DND-41 (cell line): Measurements from ENCODE around the gene SLC35F3.

Experiments
- ATAC-seq: fragments of 200-7000 bp; cut with Tn5 transposase; 3 replicates; pipeline ENCODE4 v1.9.1; 2021; ENCODE audit warnings: low read depth; ENCODE audit not compliant: insufficient read depth
- DNase-seq: peaks from one replicate; pipeline ENCODE4 v3.0.0-alpha.2; 2020
- H2AFZ ChIP-seq: 2 replicates; pipeline ENCODE4 v1.6.0; 2012; ENCODE audit warnings: low read depth, low read length
- H3K27ac ChIP-seq: 2 replicates; pipeline ENCODE4 v1.5.1; 2012; ENCODE audit warnings: low read length, inconsistent platforms
- H3K27me3 ChIP-seq: fragments of 200-600 bp; sonication (generic); 2 replicates; pipeline ENCODE4 v1.6.0; 2012; ENCODE audit warnings: low read length, mild to moderate bottlenecking, inconsistent platforms; ENCODE audit not compliant: insufficient read depth, poor library complexity
- H3K36me3 ChIP-seq: 2 replicates; pipeline ENCODE4 v1.5.1; 2012; ENCODE audit warnings: low read length, inconsistent platforms; ENCODE audit not compliant: insufficient read depth
- H3K4me1 ChIP-seq: 2 replicates; pipeline ENCODE4 v1.5.1; 2012; ENCODE audit warnings: mild to moderate bottlenecking, low read length; ENCODE audit not compliant: insufficient read depth
- H3K4me2 ChIP-seq: 2 replicates; pipeline ENCODE4 v1.6.0; 2012; ENCODE audit warnings: mild to moderate bottlenecking, moderate library complexity, low read length, inconsistent platforms; ENCODE audit not compliant: insufficient read depth
- H3K4me3 ChIP-seq, 2 experiments: fragments of 200-600 bp in 1 of 2; shearing (Covaris generic) in 1 of 2; 2 replicates each; pipeline ENCODE4 v1.5.1; 2012 to 2016; ENCODE audit warnings: inconsistent platforms in 2 of 2, low read length in 2 of 2, mild to moderate bottlenecking in 2 of 2, low read depth in 1 of 2, moderate library complexity in 1 of 2
- H3K79me2 ChIP-seq: 2 replicates; pipeline ENCODE4 v1.6.0; 2012; ENCODE audit warnings: low read length, inconsistent platforms; ENCODE audit not compliant: insufficient read depth
- H3K9ac ChIP-seq: 2 replicates; pipeline ENCODE4 v1.6.0; 2012; ENCODE audit warnings: low read depth, mild to moderate bottlenecking, inconsistent platforms, low read length, moderate library complexity
- H3K9me3 ChIP-seq: 2 replicates; pipeline ENCODE4 v1.5.1; 2012; ENCODE audit warnings: low read length, moderate library complexity, mild to moderate bottlenecking, inconsistent platforms; ENCODE audit not compliant: insufficient read depth, severe bottlenecking
- H4K20me1 ChIP-seq: 2 replicates; pipeline ENCODE4 v1.6.0; 2012; ENCODE audit warnings: low read length; ENCODE audit not compliant: insufficient read depth
- CTCF ChIP-seq: IDR thresholded peaks from 2 replicates; pipeline ENCODE4 v1.5.1; 2012; ENCODE audit warnings: borderline replicate concordance, low read length, moderate library complexity, mild to moderate bottlenecking; ENCODE audit not compliant: poor library complexity, severe bottlenecking; ENCODE audit errors: extremely low read depth
- EZH2 ChIP-seq: IDR thresholded peaks from 3 replicates; pipeline ENCODE4 v1.6.1; 2012; ENCODE audit warnings: borderline replicate concordance, low read depth, mild to moderate bottlenecking, moderate library complexity, low read length, inconsistent platforms; ENCODE audit not compliant: severe bottlenecking

SLC35F3 gene

GRCh38 chr1:234270581-234271242 lies 366.2 kb downstream of the SLC35F3 start:
- Histone ChIP-seq H3K4me3 (no peak overlapping the region), H3K27me3 (no peaks in the 10 kb centered on the region), H3K27ac (no peak overlapping the region), H3K36me3 (no peaks in the 10 kb centered on the region), H3K9ac (no peak overlapping the region), H3K4me2 (no peak overlapping the region), H2AFZ (no peak overlapping the region), H3K4me1 (no peaks in the 10 kb centered on the region), H3K9me3 (no peaks in the 10 kb centered on the region), H4K20me1 (no peaks in the 10 kb centered on the region), H3K79me2 (no peaks in the 10 kb centered on the region)
- DNase-seq: no peak
- no peak for ATAC-seq
- TF ChIP-seq EZH2: no peak
- no peak for TF ChIP-seq CTCF

- H3K4me1 ChIP-seq: no peaks in the 10 kb centered on the region
- H4K20me1 ChIP-seq: no peaks in the 10 kb centered on the region
- H3K27me3 ChIP-seq: no peaks in the 10 kb centered on the region
- no peak overlapping the region for H3K4me3 ChIP-seq
- no peaks in the 10 kb centered on the region for H3K79me2 ChIP-seq
- H3K36me3 ChIP-seq: no peaks in the 10 kb centered on the region
- DNase-seq: no peak
- no peak overlapping the region for H3K27ac ChIP-seq
- H3K4me2 ChIP-seq: no peak overlapping the region
- no peak overlapping the region for H3K9ac ChIP-seq
- ATAC-seq: no peak
- no peak overlapping the region for H2AFZ ChIP-seq
- H3K9me3 ChIP-seq: no peaks in the 10 kb centered on the region
- TF ChIP-seq EZH2: no peak
- no peak for TF ChIP-seq CTCF
Observed at GRCh38 chr1:234271243-234271606, 366.7 kb downstream of the SLC35F3 start.

GRCh38 chr1:234272656-234273312 lies 368.3 kb downstream of the SLC35F3 start:
- no peaks in the 10 kb centered on the region for H3K4me1 ChIP-seq
- no peak overlapping the region for H3K4me2 ChIP-seq
- TF ChIP-seq EZH2 (no peak), CTCF (no peak)

More at GRCh38 chr1:234272656-234273312, 368.3 kb downstream of the SLC35F3 start:
- H3K9ac ChIP-seq: no peak overlapping the region
- no peak overlapping the region for H3K4me3 ChIP-seq
- no peaks in the 10 kb centered on the region for H3K27me3 ChIP-seq
- DNase-seq: no peak
- H3K36me3 ChIP-seq: no peaks in the 10 kb centered on the region
- no peaks in the 10 kb centered on the region for H3K9me3 ChIP-seq
- ATAC-seq: no peak
- no peaks in the 10 kb centered on the region for H4K20me1 ChIP-seq
- no peaks in the 10 kb centered on the region for H3K79me2 ChIP-seq
- no peak overlapping the region for H3K27ac ChIP-seq
- no peak overlapping the region for H2AFZ ChIP-seq
